ENCODE results near the gene EXT2. TPM values are rescaled to one million over a fixed set of nuclear protein-coding genes. Genes with fewer than 3 reads are reported as not detected.

Gene EXT2
- total and polyA plus RNA-seq, 2 of the 13 experiments (the other 11 are each of a cell fraction or from before 2014, with no cell fraction given) = 61.5 to 68.7 TPM

- Histone ChIP-seq H3K27ac (ENCODE audit: extremely low read length, insufficient read depth, low read length) (no peak overlapping the region), H4K20me1 (ENCODE audit: insufficient read depth, low read length) (no peaks in the 10 kb centered on the region), H3K4me1 (ENCODE audit: insufficient read depth, low read length) (no peaks in the 10 kb centered on the region), H3K4me3 (replicated peaks in 1 of 3; ENCODE audit: insufficient read depth in 1 of 3, low read depth in 2 of 3, low read length in 3 of 3) (no peak overlapping the region), H3K79me2 (ENCODE audit: insufficient read depth, low read length) (no peaks in the 10 kb centered on the region), H3K9me3 (ENCODE audit: low read length) (no peaks in the 10 kb centered on the region), H2AFZ (ENCODE audit: low read length) (no peak overlapping the region), H3K27me3 (ENCODE audit: control insufficient read depth in 1 of 2, insufficient read depth in 2 of 2, low read length in 2 of 2) (peaks cover 2 to 7% of the 10 kb centered on the region in 2 experiments; a peak in 3 of 5 replicates), H3K4me2 (ENCODE audit: low read depth, low read length) (no peak overlapping the region), H3K9ac (ENCODE audit: insufficient read depth, low read depth, low read length) (no peak overlapping the region), H3K36me3 (replicated peaks in 1 of 2; ENCODE audit: control insufficient read depth in 1 of 2, insufficient read depth in 2 of 2, low read length in 2 of 2) (no peaks in the 10 kb centered on the region)
- ChIA-PET CTCF (ENCODE audit: low intra/inter-chr PET ratio, low total read pairs) (no interaction called here), POLR2A (no interaction called here)
- intact Hi-C loops (cut with micrococcal nuclease; ENCODE audit: unreplicated experiment) = no loop called here
- TF ChIP-seq CBFB (CRISPR knock-in tag; IDR thresholded peaks at IDR 0.05) = no peak
- no peak for TF ChIP-seq ARHGAP35 (CRISPR knock-in tag; IDR thresholded peaks at IDR 0.05; ENCODE audit: borderline replicate concordance)
- no peak for TF ChIP-seq SUZ12 (IDR thresholded peaks at IDR 0.05; ENCODE audit: low read depth, low read length)
- no peak for TF ChIP-seq NFKB2 (CRISPR knock-in tag; IDR thresholded peaks at IDR 0.05; ENCODE audit: borderline replicate concordance)
- no peak for TF ChIP-seq ZBTB33 (CRISPR knock-in tag; IDR thresholded peaks at IDR 0.05)
- TF ChIP-seq DNMT1 (CRISPR knock-in tag; IDR thresholded peaks at IDR 0.05) = no peak
- BruUV-seq (replicated peaks) = no TSS peak
- ATAC-seq = no peak
- no peak for FAIRE-seq
- 9% methylated on average over 4 of the region's 4 CpGs for whole genome bisulfite sequencing (ENCODE audit: low lambda C conversion rate)
- in situ Hi-C loops (cut with HindIII; ENCODE audit: extremely low pct_ligation_motif_present, low pct_unique_long_range_greater_than_20kb) = loop anchor here (25.0 kb wide), 1 partner anchor 247 kb away; no protein-coding TSS in a partner anchor
- no peak for DNase-seq (ENCODE audit: low spot score)
Observed at GRCh38 chr11:44290208-44290607, 194.7 kb downstream of the EXT2 start.

Other genes with a start within 250 kb of the EXT2 start
- gene ALKBH3, start 214.8 kb upstream of the EXT2 start, total RNA-seq (2016; rRNA removed; fragmentation: Illumina TruSeq; extraction: Trizol) = 36.1 and 49.6 TPM in 2 replicates
- gene ALKBH3, start 214.8 kb upstream of the EXT2 start, polyA plus RNA-seq (2011; rRNA removed) = 16.5 and 17.8 TPM in 2 replicates
- not detected in 2 replicates for gene C11orf96, start 153.0 kb upstream of the EXT2 start, total RNA-seq (2016; rRNA removed; fragmentation: Illumina TruSeq; extraction: Trizol)
- gene C11orf96, start 153.0 kb upstream of the EXT2 start, polyA plus RNA-seq (2011; rRNA removed) = 0.08 and 0.35 TPM in 2 replicates
- gene ACCSL, start 47.7 kb upstream of the EXT2 start, total RNA-seq (2016; rRNA removed; fragmentation: Illumina TruSeq; extraction: Trizol) = not detected in 2 replicates
- gene ACCSL, start 47.7 kb upstream of the EXT2 start, polyA plus RNA-seq (2011; rRNA removed) = not detected in 2 replicates
- 0.29 and 0.55 TPM in 2 replicates for gene ACCS, start 29.4 kb upstream of the EXT2 start, total RNA-seq (2016; rRNA removed; fragmentation: Illumina TruSeq; extraction: Trizol)
- 0.39 and 0.59 TPM in 2 replicates for gene ACCS, start 29.4 kb upstream of the EXT2 start, polyA plus RNA-seq (2011; rRNA removed)
- not detected in 2 replicates for gene ALX4, start 214.5 kb downstream of the EXT2 start, total RNA-seq (2016; rRNA removed; fragmentation: Illumina TruSeq; extraction: Trizol)
- gene ALX4, start 214.5 kb downstream of the EXT2 start, polyA plus RNA-seq (2011; rRNA removed) = not detected in 2 replicates